SHP77 (cell line): ENCODE results near the gene CTNNA1.
"Not testable (repeated sequence)": the region's sequence is repeated elsewhere in the genome, so short reads cannot be mapped to it uniquely, and the experiment has no call there.

Source experiments
- DNase-seq, 2 experiments: peaks; one replicate each; lab custom pipeline; 2025; lab: John Stamatoyannopoulos, UW

Gene CTNNA1

GRCh38 chr5:138760448-138761110, 7.4 kb downstream of the CTNNA1 start:
- no peak for DNase-seq

- not testable (repeated sequence) for DNase-seq
Observed at GRCh38 chr5:138761115-138761514, 7.9 kb downstream of the CTNNA1 start.

- not testable (repeated sequence) for DNase-seq
Observed at GRCh38 chr5:138761670-138762069, 8.4 kb downstream of the CTNNA1 start.

GRCh38 chr5:138762110-138762509, 8.9 kb downstream of the CTNNA1 start:
- DNase-seq, result no peak

- DNase-seq, result no peak
Observed at GRCh38 chr5:138763037-138763778, 10.0 kb downstream of the CTNNA1 start.

GRCh38 chr5:138770291-138770690, 17.1 kb downstream of the CTNNA1 start:
- DNase-seq, result no peak

- DNase-seq, result no peak
Observed at GRCh38 chr5:138770977-138771376, 17.8 kb downstream of the CTNNA1 start.

GRCh38 chr5:138772986-138773594, 19.9 kb downstream of the CTNNA1 start:
- no peak for DNase-seq

- DNase-seq, result not testable (repeated sequence)
Observed at GRCh38 chr5:138773624-138774023, 20.4 kb downstream of the CTNNA1 start.

- no peak for DNase-seq
Observed at GRCh38 chr5:138775034-138775433, 21.8 kb downstream of the CTNNA1 start.

- no peak for DNase-seq
Observed at GRCh38 chr5:138778234-138778633, 25.0 kb downstream of the CTNNA1 start.

GRCh38 chr5:138783976-138784375, 30.8 kb downstream of the CTNNA1 start:
- DNase-seq, result no peak

- DNase-seq, result no peak
Observed at GRCh38 chr5:138784590-138784989, 31.4 kb downstream of the CTNNA1 start.

GRCh38 chr5:138789771-138790242, 36.6 kb downstream of the CTNNA1 start:
- DNase-seq, result peak in 1 of 2 experiments; percentile 34

GRCh38 chr5:138790684-138791083, 37.5 kb downstream of the CTNNA1 start:
- DNase-seq, result no peak

GRCh38 chr5:138792195-138792790, 39.1 kb downstream of the CTNNA1 start:
- DNase-seq, result no peak

GRCh38 chr5:138793575-138793974, 40.4 kb downstream of the CTNNA1 start:
- DNase-seq, result no peak

GRCh38 chr5:138803285-138803684, 50.1 kb downstream of the CTNNA1 start:
- DNase-seq, result no peak

GRCh38 chr5:138803935-138804334, 50.7 kb downstream of the CTNNA1 start:
- no peak for DNase-seq

GRCh38 chr5:138805096-138805495, 51.9 kb downstream of the CTNNA1 start:
- no peak for DNase-seq

GRCh38 chr5:138807182-138807581, 54.0 kb downstream of the CTNNA1 start:
- no peak for DNase-seq

GRCh38 chr5:138809391-138809790, 56.2 kb downstream of the CTNNA1 start:
- no peak for DNase-seq

- DNase-seq, result not testable (repeated sequence)
Observed at GRCh38 chr5:138810861-138811260, 57.6 kb downstream of the CTNNA1 start.
